WTC11 (cell line): ENCODE measurements around the gene MAPK14. TPM values are rescaled to one million over a fixed set of nuclear protein-coding genes. Genes with fewer than 3 reads are reported as not detected.

Source experiments
- ATAC-seq: fragments of 200-7000 bp; cut with Tn5 transposase; 2 replicates; pipeline ENCODE4 v1.10.0; 2021; ENCODE audit warnings: mild to moderate bottlenecking, moderate library complexity
- CTCF ChIA-PET: fragments of 300-600 bp; sonication (Branson Sonifier 250); formaldehyde crosslinking; loops from one replicate; lab custom pipeline; 2021; ENCODE audit warnings: antibody characterized with exemption; lab: Charles Lee
- POLR2A ChIA-PET: fragments of 350-600 bp; sonication (Branson Sonifier 250); formaldehyde crosslinking; loops from one replicate; lab custom pipeline; 2021; ENCODE audit warnings: antibody characterized with exemption; lab: Charles Lee
- DNase-seq: peaks from one replicate; pipeline ENCODE4 v3.0.0; 2021; ENCODE audit warnings: low spot score
- H3K27ac Mint-ChIP-seq: 2 replicates; pipeline ENCODE4 v1.8.0; 2021; ENCODE audit warnings: mixed read lengths
- H3K27me3 Mint-ChIP-seq: 2 replicates; pipeline ENCODE4 v1.8.0; 2021; ENCODE audit warnings: low read depth, mild to moderate bottlenecking, moderate library complexity, mixed read lengths
- H3K36me3 Mint-ChIP-seq: 2 replicates; pipeline ENCODE4 v1.8.0; 2021; ENCODE audit warnings: mixed read lengths
- H3K4me1 Mint-ChIP-seq: 2 replicates; pipeline ENCODE4 v1.8.0; 2022; ENCODE audit warnings: mixed read lengths
- H3K4me3 Mint-ChIP-seq: 2 replicates; pipeline ENCODE4 v1.8.0; 2021; ENCODE audit warnings: mild to moderate bottlenecking, moderate library complexity, mixed read lengths
- H3K9me3 Mint-ChIP-seq: 2 replicates; pipeline ENCODE4 v1.8.0; 2021; ENCODE audit warnings: mixed read lengths
- ELF4 ChIP-seq: sonication (generic); formaldehyde crosslinking; IDR thresholded peaks from 2 replicates; pipeline ENCODE4 v1.8.1; 2022; ENCODE audit warnings: low read depth, mild to moderate bottlenecking, moderate library complexity, missing genetic modification reagents
- FOXP1 ChIP-seq: sonication (generic); formaldehyde crosslinking; IDR thresholded peaks from 2 replicates; pipeline ENCODE4 v1.8.0; 2022; ENCODE audit warnings: missing genetic modification reagents, mild to moderate bottlenecking, moderate library complexity, borderline replicate concordance
- NFATC4 ChIP-seq: fragments of 250-450 bp; sonication (Bioruptor Pico); IDR thresholded peaks from 2 replicates; pipeline ENCODE4 v1.9.0; 2021; ENCODE audit warnings: mild to moderate bottlenecking
- SMAD3 ChIP-seq: sonication (generic); formaldehyde crosslinking; IDR thresholded peaks from 2 replicates; pipeline ENCODE4 v1.8.0; 2022; ENCODE audit warnings: missing genetic modification reagents, mild to moderate bottlenecking, borderline replicate concordance
- SOX15 ChIP-seq: fragments of 250-450 bp; sonication (Bioruptor Pico); IDR thresholded peaks from 2 replicates; pipeline ENCODE4 v1.9.0; 2021; ENCODE audit warnings: mild to moderate bottlenecking
- SP1 ChIP-seq: sonication (generic); formaldehyde crosslinking; conservative IDR thresholded peaks from 2 replicates; pipeline ENCODE4 v1.8.1; 2022; ENCODE audit warnings: missing genetic modification reagents
- ZNF121 ChIP-seq: sonication (generic); formaldehyde crosslinking; IDR thresholded peaks from 2 replicates; pipeline ENCODE4 v1.8.0; 2023; ENCODE audit warnings: missing genetic modification reagents
- ZNF671 ChIP-seq: fragments of 250-450 bp; sonication (Bioruptor Pico); IDR thresholded peaks from 2 replicates; pipeline ENCODE4 v1.8.0; 2021; ENCODE audit warnings: mild to moderate bottlenecking
- total RNA-seq: library from RNA; stranded (reverse); gene quantifications from 3 replicates; pipeline ENCODE4 v1.2.3, GENCODE V29; 2021
- TF ChIP-seq, protein P1 (sequence below): sonication (generic); formaldehyde crosslinking; IDR thresholded peaks from 2 replicates; pipeline ENCODE4 v1.8.0; 2022; ENCODE audit warnings: mild to moderate bottlenecking, missing genetic modification reagents
- TF ChIP-seq, protein P2 (sequence below): sonication (generic); formaldehyde crosslinking; IDR thresholded peaks from 2 replicates; pipeline ENCODE4 v1.8.0; 2022; ENCODE audit warnings: mild to moderate bottlenecking, missing genetic modification reagents
- TF ChIP-seq, protein P3 (sequence below): sonication (generic); formaldehyde crosslinking; IDR thresholded peaks from 2 replicates; pipeline ENCODE4 v1.8.1; 2022; ENCODE audit warnings: low read depth, mild to moderate bottlenecking, moderate library complexity, missing genetic modification reagents, borderline replicate concordance
- TF ChIP-seq, protein P4 (sequence below): sonication (generic); formaldehyde crosslinking; IDR thresholded peaks from 2 replicates; pipeline ENCODE4 v1.8.0; 2023; ENCODE audit warnings: missing genetic modification reagents, mild to moderate bottlenecking, borderline replicate concordance
- TF ChIP-seq, protein P5 (sequence below): sonication (generic); formaldehyde crosslinking; IDR thresholded peaks from 2 replicates; pipeline ENCODE4 v1.8.1; 2022; ENCODE audit warnings: missing genetic modification reagents, borderline replicate concordance
- TF ChIP-seq, protein P6 (sequence below): sonication (generic); formaldehyde crosslinking; IDR thresholded peaks from 2 replicates; pipeline ENCODE4 v1.8.1; 2022; ENCODE audit warnings: low read depth, missing genetic modification reagents, borderline replicate concordance
- TF ChIP-seq, protein P7 (sequence below): sonication (generic); formaldehyde crosslinking; IDR thresholded peaks from 2 replicates; pipeline ENCODE4 v1.8.0; 2022; ENCODE audit warnings: mild to moderate bottlenecking, missing genetic modification reagents
- TF ChIP-seq, protein P8 (sequence below): sonication (generic); formaldehyde crosslinking; conservative IDR thresholded peaks from 2 replicates; pipeline ENCODE4 v1.8.1; 2022; ENCODE audit warnings: mild to moderate bottlenecking, missing genetic modification reagents

The MAPK14 gene
- total RNA-seq, 1 experiment from 2014 or later, result 34.0 TPM

DNA sequence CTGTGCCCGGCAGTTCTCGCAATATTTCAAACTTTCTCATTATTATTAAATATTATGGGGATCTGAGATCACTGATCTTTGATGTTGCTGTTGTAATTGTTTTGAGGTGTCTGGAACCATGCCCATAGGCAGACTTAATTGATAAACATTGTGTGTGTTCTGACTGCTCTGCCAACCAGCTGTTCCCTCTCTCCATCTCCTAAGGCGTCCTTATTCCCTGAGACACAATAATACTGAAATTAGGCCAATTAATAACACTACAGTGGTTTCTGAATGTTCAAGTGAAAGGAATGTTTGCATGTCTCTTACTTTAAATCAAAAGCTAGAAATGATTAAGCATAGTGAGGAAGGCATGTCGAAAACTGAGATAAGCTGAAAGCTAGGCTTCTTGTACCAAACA, 7.6 kb downstream of the MAPK14 start:
- CTCF ChIA-PET, result no interaction called here
- TF ChIP-seq ELF4 (CRISPR knock-in tag) (no peak), ZNF121 (no peak), SOX15 (CRISPR knock-in tag) (no peak)
- TF ChIP-seq, protein P1, sequence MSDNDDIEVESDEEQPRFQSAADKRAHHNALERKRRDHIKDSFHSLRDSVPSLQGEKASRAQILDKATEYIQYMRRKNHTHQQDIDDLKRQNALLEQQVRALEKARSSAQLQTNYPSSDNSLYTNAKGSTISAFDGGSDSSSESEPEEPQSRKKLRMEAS (CRISPR knock-in tag), result no peak
- TF ChIP-seq, protein P2, sequence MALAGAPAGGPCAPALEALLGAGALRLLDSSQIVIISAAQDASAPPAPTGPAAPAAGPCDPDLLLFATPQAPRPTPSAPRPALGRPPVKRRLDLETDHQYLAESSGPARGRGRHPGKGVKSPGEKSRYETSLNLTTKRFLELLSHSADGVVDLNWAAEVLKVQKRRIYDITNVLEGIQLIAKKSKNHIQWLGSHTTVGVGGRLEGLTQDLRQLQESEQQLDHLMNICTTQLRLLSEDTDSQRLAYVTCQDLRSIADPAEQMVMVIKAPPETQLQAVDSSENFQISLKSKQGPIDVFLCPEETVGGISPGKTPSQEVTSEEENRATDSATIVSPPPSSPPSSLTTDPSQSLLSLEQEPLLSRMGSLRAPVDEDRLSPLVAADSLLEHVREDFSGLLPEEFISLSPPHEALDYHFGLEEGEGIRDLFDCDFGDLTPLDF (CRISPR knock-in tag), result no peak
- TF ChIP-seq, all 79 proteins: peak for 0
- peaks cover 33% of the 10 kb centered on the region for H3K4me1 Mint-ChIP-seq
- no peaks in the 10 kb centered on the region for H3K36me3 Mint-ChIP-seq
- no peak for DNase-seq
- peak overlapping the region; percentile 25; the same call in 1 of the 2 replicates for H3K27ac Mint-ChIP-seq
- H3K27me3 Mint-ChIP-seq, result no peaks in the 10 kb centered on the region
- no peaks in the 10 kb centered on the region for H3K9me3 Mint-ChIP-seq
- POLR2A ChIA-PET, result interaction anchor here (0.6 kb wide), 1 partner anchor 9 kb away, joined by 7 read pairs; no protein-coding TSS in a partner anchor
- H3K4me3 Mint-ChIP-seq, result no peak overlapping the region
- ATAC-seq, result no peak

DNA sequence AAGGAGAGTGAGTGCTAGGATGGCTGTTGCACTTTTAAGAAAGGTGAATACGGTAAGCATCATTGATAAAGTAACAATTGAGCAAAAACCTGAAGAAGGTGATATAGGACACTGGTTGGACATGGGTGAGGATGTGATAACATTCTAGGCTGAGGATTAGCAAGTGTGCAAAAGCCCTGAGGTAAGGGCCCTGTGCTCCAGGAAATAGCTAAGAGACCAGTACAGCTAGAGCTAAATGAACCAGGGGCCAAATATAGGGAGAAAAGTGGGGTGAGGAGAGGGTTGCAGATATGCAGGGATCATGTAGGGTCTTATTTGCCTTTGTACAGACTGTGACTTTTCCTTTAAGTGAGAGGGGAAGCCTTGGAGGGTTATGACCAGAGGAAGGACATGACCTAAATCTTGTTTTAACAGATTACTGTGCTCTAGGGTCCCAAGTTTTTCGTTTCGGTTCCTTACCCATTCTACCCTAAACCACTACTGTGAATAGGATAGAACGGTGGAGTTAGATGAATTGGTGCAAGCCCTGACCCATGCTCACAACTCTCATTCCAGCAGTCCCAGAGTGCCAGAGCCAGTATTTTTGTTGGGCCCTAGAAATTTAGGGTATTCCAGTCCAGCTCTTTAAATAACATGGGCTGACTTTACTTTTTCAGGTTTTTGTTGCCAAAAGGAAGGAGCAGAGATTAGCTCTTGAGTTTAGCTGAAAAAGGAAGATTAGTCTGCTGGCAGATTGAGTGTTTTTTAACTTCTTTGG, 10.7 kb downstream of the MAPK14 start:
- TF ChIP-seq NFATC4 (CRISPR knock-in tag), result no peak
- TF ChIP-seq, protein P2 (CRISPR knock-in tag), result no peak
- TF ChIP-seq SMAD3 (CRISPR knock-in tag), result no peak
- TF ChIP-seq, protein P3, sequence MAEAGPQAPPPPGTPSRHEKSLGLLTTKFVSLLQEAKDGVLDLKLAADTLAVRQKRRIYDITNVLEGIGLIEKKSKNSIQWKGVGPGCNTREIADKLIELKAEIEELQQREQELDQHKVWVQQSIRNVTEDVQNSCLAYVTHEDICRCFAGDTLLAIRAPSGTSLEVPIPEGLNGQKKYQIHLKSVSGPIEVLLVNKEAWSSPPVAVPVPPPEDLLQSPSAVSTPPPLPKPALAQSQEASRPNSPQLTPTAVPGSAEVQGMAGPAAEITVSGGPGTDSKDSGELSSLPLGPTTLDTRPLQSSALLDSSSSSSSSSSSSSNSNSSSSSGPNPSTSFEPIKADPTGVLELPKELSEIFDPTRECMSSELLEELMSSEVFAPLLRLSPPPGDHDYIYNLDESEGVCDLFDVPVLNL (CRISPR knock-in tag), result no peak
- TF ChIP-seq, protein P4, sequence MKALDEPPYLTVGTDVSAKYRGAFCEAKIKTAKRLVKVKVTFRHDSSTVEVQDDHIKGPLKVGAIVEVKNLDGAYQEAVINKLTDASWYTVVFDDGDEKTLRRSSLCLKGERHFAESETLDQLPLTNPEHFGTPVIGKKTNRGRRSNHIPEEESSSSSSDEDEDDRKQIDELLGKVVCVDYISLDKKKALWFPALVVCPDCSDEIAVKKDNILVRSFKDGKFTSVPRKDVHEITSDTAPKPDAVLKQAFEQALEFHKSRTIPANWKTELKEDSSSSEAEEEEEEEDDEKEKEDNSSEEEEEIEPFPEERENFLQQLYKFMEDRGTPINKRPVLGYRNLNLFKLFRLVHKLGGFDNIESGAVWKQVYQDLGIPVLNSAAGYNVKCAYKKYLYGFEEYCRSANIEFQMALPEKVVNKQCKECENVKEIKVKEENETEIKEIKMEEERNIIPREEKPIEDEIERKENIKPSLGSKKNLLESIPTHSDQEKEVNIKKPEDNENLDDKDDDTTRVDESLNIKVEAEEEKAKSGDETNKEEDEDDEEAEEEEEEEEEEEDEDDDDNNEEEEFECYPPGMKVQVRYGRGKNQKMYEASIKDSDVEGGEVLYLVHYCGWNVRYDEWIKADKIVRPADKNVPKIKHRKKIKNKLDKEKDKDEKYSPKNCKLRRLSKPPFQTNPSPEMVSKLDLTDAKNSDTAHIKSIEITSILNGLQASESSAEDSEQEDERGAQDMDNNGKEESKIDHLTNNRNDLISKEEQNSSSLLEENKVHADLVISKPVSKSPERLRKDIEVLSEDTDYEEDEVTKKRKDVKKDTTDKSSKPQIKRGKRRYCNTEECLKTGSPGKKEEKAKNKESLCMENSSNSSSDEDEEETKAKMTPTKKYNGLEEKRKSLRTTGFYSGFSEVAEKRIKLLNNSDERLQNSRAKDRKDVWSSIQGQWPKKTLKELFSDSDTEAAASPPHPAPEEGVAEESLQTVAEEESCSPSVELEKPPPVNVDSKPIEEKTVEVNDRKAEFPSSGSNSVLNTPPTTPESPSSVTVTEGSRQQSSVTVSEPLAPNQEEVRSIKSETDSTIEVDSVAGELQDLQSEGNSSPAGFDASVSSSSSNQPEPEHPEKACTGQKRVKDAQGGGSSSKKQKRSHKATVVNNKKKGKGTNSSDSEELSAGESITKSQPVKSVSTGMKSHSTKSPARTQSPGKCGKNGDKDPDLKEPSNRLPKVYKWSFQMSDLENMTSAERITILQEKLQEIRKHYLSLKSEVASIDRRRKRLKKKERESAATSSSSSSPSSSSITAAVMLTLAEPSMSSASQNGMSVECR (CRISPR knock-in tag), result no peak
- no peak for TF ChIP-seq ZNF671
- TF ChIP-seq, protein P5, sequence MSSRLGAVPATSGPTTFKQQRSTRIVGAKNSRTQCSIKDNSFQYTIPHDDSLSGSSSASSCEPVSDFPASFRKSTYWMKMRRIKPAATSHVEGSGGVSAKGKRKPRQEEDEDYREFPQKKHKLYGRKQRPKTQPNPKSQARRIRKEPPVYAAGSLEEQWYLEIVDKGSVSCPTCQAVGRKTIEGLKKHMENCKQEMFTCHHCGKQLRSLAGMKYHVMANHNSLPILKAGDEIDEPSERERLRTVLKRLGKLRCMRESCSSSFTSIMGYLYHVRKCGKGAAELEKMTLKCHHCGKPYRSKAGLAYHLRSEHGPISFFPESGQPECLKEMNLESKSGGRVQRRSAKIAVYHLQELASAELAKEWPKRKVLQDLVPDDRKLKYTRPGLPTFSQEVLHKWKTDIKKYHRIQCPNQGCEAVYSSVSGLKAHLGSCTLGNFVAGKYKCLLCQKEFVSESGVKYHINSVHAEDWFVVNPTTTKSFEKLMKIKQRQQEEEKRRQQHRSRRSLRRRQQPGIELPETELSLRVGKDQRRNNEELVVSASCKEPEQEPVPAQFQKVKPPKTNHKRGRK (CRISPR knock-in tag), result no peak
- TF ChIP-seq FOXP1 (CRISPR knock-in tag), result no peak
- no peak for TF ChIP-seq SP1 (CRISPR knock-in tag)
- TF ChIP-seq, protein P6, sequence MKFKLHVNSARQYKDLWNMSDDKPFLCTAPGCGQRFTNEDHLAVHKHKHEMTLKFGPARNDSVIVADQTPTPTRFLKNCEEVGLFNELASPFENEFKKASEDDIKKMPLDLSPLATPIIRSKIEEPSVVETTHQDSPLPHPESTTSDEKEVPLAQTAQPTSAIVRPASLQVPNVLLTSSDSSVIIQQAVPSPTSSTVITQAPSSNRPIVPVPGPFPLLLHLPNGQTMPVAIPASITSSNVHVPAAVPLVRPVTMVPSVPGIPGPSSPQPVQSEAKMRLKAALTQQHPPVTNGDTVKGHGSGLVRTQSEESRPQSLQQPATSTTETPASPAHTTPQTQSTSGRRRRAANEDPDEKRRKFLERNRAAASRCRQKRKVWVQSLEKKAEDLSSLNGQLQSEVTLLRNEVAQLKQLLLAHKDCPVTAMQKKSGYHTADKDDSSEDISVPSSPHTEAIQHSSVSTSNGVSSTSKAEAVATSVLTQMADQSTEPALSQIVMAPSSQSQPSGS, result no peak
- TF ChIP-seq, protein P7, sequence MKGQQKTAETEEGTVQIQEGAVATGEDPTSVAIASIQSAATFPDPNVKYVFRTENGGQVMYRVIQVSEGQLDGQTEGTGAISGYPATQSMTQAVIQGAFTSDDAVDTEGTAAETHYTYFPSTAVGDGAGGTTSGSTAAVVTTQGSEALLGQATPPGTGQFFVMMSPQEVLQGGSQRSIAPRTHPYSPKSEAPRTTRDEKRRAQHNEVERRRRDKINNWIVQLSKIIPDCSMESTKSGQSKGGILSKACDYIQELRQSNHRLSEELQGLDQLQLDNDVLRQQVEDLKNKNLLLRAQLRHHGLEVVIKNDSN, result no peak
- TF ChIP-seq, protein P8, sequence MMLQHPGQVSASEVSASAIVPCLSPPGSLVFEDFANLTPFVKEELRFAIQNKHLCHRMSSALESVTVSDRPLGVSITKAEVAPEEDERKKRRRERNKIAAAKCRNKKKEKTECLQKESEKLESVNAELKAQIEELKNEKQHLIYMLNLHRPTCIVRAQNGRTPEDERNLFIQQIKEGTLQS (CRISPR knock-in tag), result no peak
- no peak for DNase-seq
- Mint-ChIP-seq H3K36me3 (no peaks in the 10 kb centered on the region), H3K4me1 (peaks cover 36% of the 10 kb centered on the region), H3K27me3 (no peaks in the 10 kb centered on the region), H3K27ac (0 out of 2 replicates have a peak overlapping the region, but pooled peaks have one; percentile 1), H3K9me3 (no peaks in the 10 kb centered on the region), H3K4me3 (no peak overlapping the region)
- ATAC-seq, result no peak; the same call in 1 of the 2 replicates
- ChIA-PET CTCF (interaction anchor here (0.6 to 2.5 kb wide), 4 partner anchors 10 to 264 kb away, joined by 3 to 18 read pairs (median 4); partner anchors contain the start of gene MAPK14), POLR2A (no interaction called here)
